Prostate gland (tissue), 2 donors: ENCODE measurements around the gene ZFHX2. TPM values are rescaled to one million over a fixed set of nuclear protein-coding genes. Genes with fewer than 3 reads are reported as not detected.

ENCODE experiments used
- DNase-seq: peaks from one replicate; pipeline ENCODE4 v3.0.0-alpha.2; 2019; ENCODE audit warnings: low spot score
- H3K27ac ChIP-seq, 2 donors: fragments of 200-600 bp; sonication (generic); 2 replicates each; pipeline ENCODE4 v1.5.1; 2017 to 2019
- H3K27me3 ChIP-seq: fragments of 200-600 bp; sonication (generic); replicated peaks from 2 replicates; pipeline ENCODE4 v1.5.1; 2019; ENCODE audit not compliant: insufficient read depth
- H3K36me3 ChIP-seq, 2 donors: fragments of 200-600 bp; sonication (generic); 1 replicate in 1 of 2; 2 replicates in 1 of 2; pipeline versions ENCODE4 v1.5.1 to v1.8.1; 2017 to 2019
- H3K4me1 ChIP-seq: fragments of 200-600 bp; sonication (generic); replicated peaks from 2 replicates; pipeline ENCODE4 v1.5.1; 2019
- H3K4me3 ChIP-seq, 2 donors: fragments of 200-600 bp; sonication (generic); 2 replicates each; pipeline ENCODE4 v1.5.1; 2017 to 2019
- H3K9me3 ChIP-seq: fragments of 200-600 bp; sonication (generic); 2 replicates; pipeline ENCODE4 v1.5.1; 2017
- POLR2A ChIP-seq: fragments of 450-650 bp; IDR thresholded peaks from one replicate; pipeline ENCODE4 v1.6.1; 2016; ENCODE audit warnings: antibody characterized with exemption, mild to moderate bottlenecking
- POLR2AphosphoS5 ChIP-seq: sonication (generic); formaldehyde crosslinking; IDR thresholded peaks from one replicate; pipeline ENCODE4 v1.6.1; 2017; ENCODE audit warnings: antibody characterized with exemption
- WGBS: methylation state at CpG from one replicate; pipeline ENCODE4 v1.1.5; 2018; 5-methylcytosine and 5-hydroxymethylcytosine counted together
- intact Hi-C: fragments of 100-400 bp; cut with DNase I; formaldehyde crosslinking; loops from one replicate; pipeline ENCODE4 v1.14.2; 2022
- total RNA-seq, 2 donors: library from RNA; depleted of rRNA; stranded (reverse); fragments of >200 nt; gene quantifications; one replicate each; pipeline ENCODE4 v1.1.0, GENCODE V29; 2016
- TF ChIP-seq, protein P1 (sequence below), 4 experiments: fragments of 200-600 bp in 2 of 4; fragments of 450-650 bp in 2 of 4; sonication (generic) in 2 of 4; IDR thresholded peaks; 1 replicate in 3 of 4; 2 replicates in 1 of 4; pipeline ENCODE4 v1.5.1; 2016 to 2019; ENCODE audit warnings: antibody characterized with exemption in 4 of 4, mild to moderate bottlenecking in 2 of 4, moderate library complexity in 2 of 4

Gene ZFHX2
- total RNA-seq, 2 donors from 2014 or later: 2.5 to 3.1 TPM

DNA sequence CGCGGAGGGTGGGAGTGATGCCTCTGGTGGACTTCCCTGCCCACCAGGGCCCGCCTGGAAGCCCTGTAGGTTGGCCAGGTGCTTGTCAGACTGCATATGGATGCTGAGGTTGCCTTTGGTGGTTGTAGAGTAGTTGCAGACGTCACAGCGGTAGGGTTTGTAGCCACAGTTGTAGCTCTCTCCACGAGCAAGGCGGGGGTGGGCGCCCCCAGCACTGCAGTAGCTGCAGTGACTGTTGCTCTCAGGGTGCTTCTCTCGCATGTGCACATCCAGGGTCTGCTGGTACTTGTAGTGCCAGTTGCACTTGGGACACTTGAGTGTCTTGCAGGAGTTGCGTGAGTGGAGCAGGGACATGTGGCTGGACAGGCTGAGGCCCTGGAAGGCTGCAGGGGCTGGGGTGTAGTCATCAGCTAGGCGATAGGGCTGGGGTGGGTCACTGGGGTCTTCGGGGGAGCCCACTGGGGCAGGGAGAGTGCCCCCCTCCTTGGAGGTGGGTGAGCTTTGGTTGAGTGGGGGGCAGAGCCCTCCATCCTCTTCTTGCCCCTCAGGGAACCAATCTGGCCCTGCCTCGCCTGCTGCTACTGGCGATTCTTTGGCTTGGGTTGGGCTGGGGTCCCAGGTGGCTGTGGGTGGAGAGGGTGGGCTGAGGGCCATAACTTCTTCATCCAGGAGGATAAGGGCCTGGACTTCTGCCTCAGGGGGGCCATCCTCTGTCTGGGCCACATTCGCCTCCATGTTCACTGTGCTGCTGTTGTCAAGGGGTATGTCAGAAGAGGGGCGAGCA, 17.7 kb downstream of the ZFHX2 start:
- intact Hi-C loops: no loop called here

DNA sequence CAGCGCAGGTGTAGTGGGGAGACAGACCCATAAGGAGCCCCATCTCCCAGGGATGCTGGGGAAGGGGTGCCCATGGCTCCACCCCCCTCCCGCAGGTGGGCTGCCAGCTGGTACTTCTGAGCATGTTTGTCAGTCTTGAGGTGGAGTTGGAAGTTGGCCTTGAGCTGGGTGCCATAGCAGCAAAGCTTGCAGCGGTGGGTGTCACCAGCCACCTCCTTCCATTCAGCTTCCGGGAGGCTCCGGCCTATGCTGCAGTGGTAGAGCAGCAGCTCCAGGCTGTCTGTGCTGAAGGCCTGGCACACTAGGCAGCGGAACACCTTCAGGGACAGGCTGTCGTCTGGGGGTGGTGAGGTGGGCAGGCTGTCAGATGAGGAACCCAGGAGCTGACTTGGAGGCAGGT, 18.9 kb downstream of the ZFHX2 start:
- 93% methylated on average over 7 of the region's 7 CpGs for WGBS
- no peak for DNase-seq
- no peaks in the 10 kb centered on the region for H3K9me3 ChIP-seq
- H3K4me3 ChIP-seq: no peak overlapping the region
- H3K27ac ChIP-seq: no peak overlapping the region
- H3K36me3 ChIP-seq: no peaks in the 10 kb centered on the region
- intact Hi-C loops: no loop called here
- H3K4me1 ChIP-seq: no peaks in the 10 kb centered on the region
- TF ChIP-seq, protein P1, sequence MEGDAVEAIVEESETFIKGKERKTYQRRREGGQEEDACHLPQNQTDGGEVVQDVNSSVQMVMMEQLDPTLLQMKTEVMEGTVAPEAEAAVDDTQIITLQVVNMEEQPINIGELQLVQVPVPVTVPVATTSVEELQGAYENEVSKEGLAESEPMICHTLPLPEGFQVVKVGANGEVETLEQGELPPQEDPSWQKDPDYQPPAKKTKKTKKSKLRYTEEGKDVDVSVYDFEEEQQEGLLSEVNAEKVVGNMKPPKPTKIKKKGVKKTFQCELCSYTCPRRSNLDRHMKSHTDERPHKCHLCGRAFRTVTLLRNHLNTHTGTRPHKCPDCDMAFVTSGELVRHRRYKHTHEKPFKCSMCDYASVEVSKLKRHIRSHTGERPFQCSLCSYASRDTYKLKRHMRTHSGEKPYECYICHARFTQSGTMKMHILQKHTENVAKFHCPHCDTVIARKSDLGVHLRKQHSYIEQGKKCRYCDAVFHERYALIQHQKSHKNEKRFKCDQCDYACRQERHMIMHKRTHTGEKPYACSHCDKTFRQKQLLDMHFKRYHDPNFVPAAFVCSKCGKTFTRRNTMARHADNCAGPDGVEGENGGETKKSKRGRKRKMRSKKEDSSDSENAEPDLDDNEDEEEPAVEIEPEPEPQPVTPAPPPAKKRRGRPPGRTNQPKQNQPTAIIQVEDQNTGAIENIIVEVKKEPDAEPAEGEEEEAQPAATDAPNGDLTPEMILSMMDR (IDR thresholded peaks at IDR 0.05): no peak
- TF ChIP-seq POLR2AphosphoS5 (no peak), POLR2A (no peak)
- no peaks in the 10 kb centered on the region for H3K27me3 ChIP-seq

More for the DNA sequence above, 17.7 kb downstream of the ZFHX2 start:
- Histone ChIP-seq H3K27me3 (no peaks in the 10 kb centered on the region), H3K4me3 (no peak overlapping the region), H3K27ac (no peak overlapping the region), H3K36me3 (no peaks in the 10 kb centered on the region), H3K4me1 (no peaks in the 10 kb centered on the region), H3K9me3 (no peaks in the 10 kb centered on the region)
- no peak for DNase-seq
- no peak for TF ChIP-seq POLR2AphosphoS5
- TF ChIP-seq, protein P1 (IDR thresholded peaks at IDR 0.05): no peak
- no peak for TF ChIP-seq POLR2A
- 91% methylated on average over 16 of the region's 16 CpGs for WGBS

DNA sequence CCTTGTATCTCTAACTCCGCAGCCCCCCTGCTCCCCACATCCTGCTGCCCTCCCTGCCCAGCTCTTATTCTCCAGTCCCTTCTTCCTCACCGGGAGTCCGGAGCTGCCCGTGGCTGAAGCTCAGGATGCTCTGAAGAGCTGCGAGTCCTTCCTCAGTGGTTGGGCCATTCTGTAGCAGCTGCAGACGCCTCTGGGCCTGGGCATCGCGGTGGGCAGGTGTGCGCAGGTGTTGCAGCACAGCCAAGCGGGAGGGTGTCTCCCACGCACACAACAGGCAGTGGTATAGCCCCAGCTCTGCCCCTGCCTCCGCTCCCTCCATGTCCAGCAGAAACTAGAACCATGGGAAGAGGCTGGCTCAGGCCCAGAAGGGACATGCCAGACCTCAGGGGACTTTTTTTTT, 20.2 kb downstream of the ZFHX2 start:
- intact Hi-C loops: no loop called here
- no peaks in the 10 kb centered on the region for H3K36me3 ChIP-seq
- 95% methylated on average over 12 of the region's 12 CpGs for WGBS
- TF ChIP-seq POLR2AphosphoS5 (no peak), POLR2A (no peak)
- TF ChIP-seq, protein P1 (IDR thresholded peaks at IDR 0.05): no peak
- DNase-seq: no peak
- no peaks in the 10 kb centered on the region for H3K27me3 ChIP-seq
- H3K9me3 ChIP-seq: no peaks in the 10 kb centered on the region
- H3K4me3 ChIP-seq: no peak overlapping the region
- H3K4me1 ChIP-seq: no peaks in the 10 kb centered on the region
- no peak overlapping the region for H3K27ac ChIP-seq

DNA sequence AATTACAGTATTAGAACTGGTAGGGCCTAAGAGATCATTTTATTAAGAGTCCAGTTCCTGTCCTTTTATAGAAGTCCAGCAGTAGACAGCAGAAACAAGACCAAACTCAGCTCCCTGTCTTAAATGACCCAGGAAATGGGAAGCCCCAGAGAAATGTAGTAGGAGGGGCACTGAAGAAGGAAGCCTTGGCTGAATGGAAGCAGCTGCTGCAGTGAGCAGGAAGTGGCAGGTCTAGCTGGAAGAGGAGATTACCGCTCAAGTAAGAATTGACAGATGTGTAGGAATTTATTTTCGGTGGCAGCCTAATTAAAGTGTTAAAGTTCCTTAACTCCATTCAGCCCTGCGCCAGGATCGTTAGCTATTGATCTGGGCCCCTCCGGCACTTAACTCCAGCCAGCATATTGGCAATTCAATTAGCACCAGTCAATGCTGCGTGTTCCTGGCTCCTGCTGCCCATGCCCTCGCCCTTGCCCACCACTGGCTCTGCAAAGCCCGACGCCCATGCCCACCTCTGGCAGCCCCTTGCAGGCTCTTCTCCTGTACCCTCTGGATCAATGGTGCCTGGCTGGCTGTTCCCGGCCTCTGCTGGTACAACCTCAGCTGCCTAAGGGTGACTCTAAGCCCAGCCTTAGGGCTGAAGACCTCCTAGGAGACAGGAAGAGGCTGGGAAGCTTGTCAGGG, 21.1 kb downstream of the ZFHX2 start:
- H3K9me3 ChIP-seq: no peaks in the 10 kb centered on the region
- no peak for DNase-seq
- H3K4me3 ChIP-seq: no peak overlapping the region
- intact Hi-C loops: no loop called here
- WGBS: 83% methylated on average over 10 of the region's 10 CpGs
- H3K27me3 ChIP-seq: no peaks in the 10 kb centered on the region
- H3K27ac ChIP-seq: no peak overlapping the region
- H3K36me3 ChIP-seq: no peaks in the 10 kb centered on the region
- TF ChIP-seq, protein P1 (IDR thresholded peaks at IDR 0.05): no peak
- no peak for TF ChIP-seq POLR2AphosphoS5
- no peak for TF ChIP-seq POLR2A
- H3K4me1 ChIP-seq: no peaks in the 10 kb centered on the region

DNA sequence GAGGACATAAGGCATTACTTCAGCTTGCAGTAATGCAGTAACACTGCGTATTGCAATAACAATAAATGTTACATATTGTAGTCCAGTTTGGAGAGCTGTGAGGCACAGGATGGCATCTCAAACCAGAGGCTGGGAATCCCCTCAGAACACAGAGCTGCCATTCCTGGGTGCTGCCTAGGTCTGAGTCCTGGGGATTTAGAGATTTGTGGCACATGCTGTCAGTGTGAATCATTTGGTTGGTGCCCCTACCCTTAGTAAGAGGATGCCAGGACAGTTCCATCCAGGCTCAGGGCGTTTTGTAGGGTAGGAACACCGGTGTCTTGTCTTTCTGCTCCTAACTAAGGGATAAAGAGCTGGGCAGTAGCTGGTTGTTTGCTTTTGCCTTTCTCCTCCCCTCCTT, 22.5 kb downstream of the ZFHX2 start:
- Histone ChIP-seq H3K27me3 (no peaks in the 10 kb centered on the region), H3K9me3 (no peaks in the 10 kb centered on the region), H3K4me1 (no peaks in the 10 kb centered on the region), H3K27ac (no peak overlapping the region), H3K36me3 (no peaks in the 10 kb centered on the region), H3K4me3 (no peak overlapping the region)
- TF ChIP-seq, protein P1 (IDR thresholded peaks at IDR 0.05): no peak
- no peak for TF ChIP-seq POLR2A
- no peak for TF ChIP-seq POLR2AphosphoS5
- intact Hi-C loops: no loop called here
- no peak for DNase-seq
- WGBS: 71% methylated on average over 3 of the region's 3 CpGs
